Stimulated activated CD8-positive, alpha-beta memory T cell treated with anti-CD3 and anti-CD28 coated beads, Interleukin-15, amount 100 ng/mL, for 1 hour (primary cell): Measurements from ENCODE around the gene FCAMR.

ENCODE experiments used
- DNase-seq: peaks from one replicate; pipeline ENCODE4 v3.0.0-alpha.2; 2020; ENCODE audit warnings: low read depth

The FCAMR gene

DNA sequence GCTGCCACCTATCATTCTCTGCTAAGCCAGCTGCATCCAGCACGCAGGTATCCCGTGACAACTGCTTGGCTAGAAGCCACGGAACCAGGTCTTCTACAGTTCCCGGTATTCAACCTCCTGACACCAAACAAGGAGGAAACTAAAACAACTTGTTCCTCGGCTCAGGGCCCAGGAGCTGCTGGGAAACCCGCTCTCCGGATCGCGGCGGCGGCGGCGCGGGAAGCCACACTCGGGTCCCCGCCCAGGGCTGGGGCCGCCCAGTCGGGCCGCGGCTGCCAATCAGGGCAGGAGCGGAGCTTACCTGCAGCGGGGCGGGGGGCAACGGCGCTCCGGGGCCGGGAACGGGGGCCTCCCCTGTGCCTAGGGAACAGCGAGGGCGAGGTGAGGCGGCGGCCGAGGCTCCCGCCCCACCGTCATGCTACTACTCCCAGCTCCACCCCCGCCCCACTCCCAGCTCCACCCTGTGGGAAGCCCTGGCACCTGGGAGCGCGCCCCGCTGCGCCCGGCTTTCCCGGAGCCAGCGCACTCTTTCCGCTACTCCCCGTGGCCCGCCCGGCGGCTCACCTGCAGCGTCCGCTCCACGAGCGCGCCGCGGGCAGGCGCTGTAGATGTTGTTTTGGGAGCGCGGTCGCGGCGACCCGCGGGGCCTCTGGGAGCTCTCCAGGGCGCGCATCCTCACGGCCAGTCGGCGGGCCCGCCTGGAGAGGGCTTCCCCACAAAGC lies 60.9 kb downstream of the FCAMR start:
- DNase-seq = no peak

DNA sequence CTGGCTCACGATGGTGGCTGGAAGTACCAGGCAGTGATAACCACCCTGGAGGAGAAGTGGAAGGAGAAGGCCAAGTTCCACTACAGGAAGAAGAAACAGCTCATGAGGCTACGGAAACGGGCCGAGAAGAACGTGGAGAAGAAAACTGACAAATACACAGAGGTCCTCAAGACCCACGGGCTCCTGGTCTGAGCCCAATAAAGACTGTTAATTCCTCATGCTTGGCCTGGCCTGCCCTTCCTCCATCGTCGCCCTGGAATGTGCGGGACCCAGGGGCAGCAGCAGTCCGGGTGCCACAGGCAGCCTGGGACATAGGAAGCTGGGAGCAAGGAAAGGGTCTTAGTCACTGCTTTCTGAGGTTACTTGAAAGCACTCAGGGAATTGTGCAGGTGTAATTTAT lies 62.2 kb downstream of the FCAMR start:
- no peak for DNase-seq
